Measurements from ENCODE around the gene AFAP1L1.

AFAP1L1 gene

GRCh38 chr5:149324641-149325040 lies 53.0 kb downstream of the AFAP1L1 start:
- no peaks in the 10 kb centered on the region for H3K36me3 ChIP-seq (replicated peaks in 1 of 2; ENCODE audit: control insufficient read depth in 2 of 2, insufficient read depth in 2 of 2, low read length in 2 of 2)
- peaks cover 0 to 7% of the 10 kb centered on the region in 2 donors for H3K4me1 ChIP-seq (ENCODE audit: control insufficient read depth in 2 of 2, insufficient read depth in 1 of 2, low read depth in 1 of 2, low read length in 2 of 2)
- H3K23ac ChIP-seq (ENCODE audit: low read depth, low read length, poor library complexity), result no peak overlapping the region
- no peak overlapping the region for H2BK120ac ChIP-seq (ENCODE audit: low read depth, low read length)
- H2AK5ac ChIP-seq (ENCODE audit: low read depth, low read length), result no peak overlapping the region
- no peak for DNase-seq (ENCODE audit: low spot score)
- no peak overlapping the region for H3K9ac ChIP-seq (ENCODE audit: low read depth, low read length, poor library complexity)
- no peaks in the 10 kb centered on the region for H3K79me1 ChIP-seq (ENCODE audit: low read depth, low read length)
- H3K27me3 ChIP-seq (ENCODE audit: control insufficient read depth in 3 of 3, insufficient read depth in 3 of 3, low read depth in 1 of 3, low read length in 3 of 3), result no peaks in the 10 kb centered on the region
- no peak overlapping the region for H3K14ac ChIP-seq (ENCODE audit: low read length)
- H2BK15ac ChIP-seq (ENCODE audit: low read length), result no peak overlapping the region
- H2BK12ac ChIP-seq (ENCODE audit: low read length), result no peak overlapping the region
- H3K4me3 ChIP-seq (ENCODE audit: low read length in 2 of 2), result no peak overlapping the region
- H3K18ac ChIP-seq (ENCODE audit: low read length), result no peak overlapping the region
- H2AFZ ChIP-seq (ENCODE audit: low read length), result no peak overlapping the region
- no peak overlapping the region for H2BK5ac ChIP-seq (ENCODE audit: low read length)
- no peak overlapping the region for H3K4me2 ChIP-seq (ENCODE audit: insufficient read depth, low read length, poor library complexity, severe bottlenecking)
- no peaks in the 10 kb centered on the region for H3K9me3 ChIP-seq (replicated peaks in 1 of 2; ENCODE audit: control insufficient read depth in 2 of 2, insufficient read depth in 1 of 2, low read depth in 1 of 2, low read length in 2 of 2)
- H3K27ac ChIP-seq (replicated peaks; ENCODE audit: low read length), result no peak overlapping the region
- no peak overlapping the region for H4K8ac ChIP-seq (ENCODE audit: low read depth, low read length)
- H4K91ac ChIP-seq (ENCODE audit: low read depth, low read length, poor library complexity), result no peak overlapping the region
- H3K4ac ChIP-seq (ENCODE audit: low read length), result no peak overlapping the region
- WGBS, 2 donors (ENCODE audit: extremely low coverage in 2 of 2, insufficient read length in 2 of 2, insufficient replicate concordance in 1 of 2), result no CpG with 5 or more reads among the region's 2 CpGs

- Histone ChIP-seq H4K91ac (ENCODE audit: low read depth, low read length, poor library complexity) (no peak overlapping the region), H2BK12ac (ENCODE audit: low read length) (no peak overlapping the region), H2BK5ac (ENCODE audit: low read length) (no peak overlapping the region), H3K4me2 (ENCODE audit: insufficient read depth, low read length, poor library complexity, severe bottlenecking) (no peak overlapping the region), H3K4ac (ENCODE audit: low read length) (no peak overlapping the region), H2AFZ (ENCODE audit: low read length) (no peak overlapping the region), H2BK15ac (ENCODE audit: low read length) (no peak overlapping the region), H3K23ac (ENCODE audit: low read depth, low read length, poor library complexity) (no peak overlapping the region), H3K79me1 (ENCODE audit: low read depth, low read length) (no peaks in the 10 kb centered on the region), H3K9me3 (replicated peaks in 1 of 2; ENCODE audit: control insufficient read depth in 2 of 2, insufficient read depth in 1 of 2, low read depth in 1 of 2, low read length in 2 of 2) (no peaks in the 10 kb centered on the region), H3K18ac (ENCODE audit: low read length) (no peak overlapping the region), H3K27me3 (ENCODE audit: control insufficient read depth in 3 of 3, insufficient read depth in 3 of 3, low read depth in 1 of 3, low read length in 3 of 3) (no peaks in the 10 kb centered on the region), H3K4me3 (ENCODE audit: low read length in 2 of 2) (no peak overlapping the region), H2BK120ac (ENCODE audit: low read depth, low read length) (no peak overlapping the region), H3K14ac (ENCODE audit: low read length) (no peak overlapping the region), H4K8ac (ENCODE audit: low read depth, low read length) (no peak overlapping the region), H3K4me1 (ENCODE audit: control insufficient read depth in 2 of 2, insufficient read depth in 1 of 2, low read depth in 1 of 2, low read length in 2 of 2) (peaks cover 0 to 7% of the 10 kb centered on the region in 2 donors), H3K9ac (ENCODE audit: low read depth, low read length, poor library complexity) (no peak overlapping the region), H3K27ac (replicated peaks; ENCODE audit: low read length) (no peak overlapping the region), H3K36me3 (replicated peaks in 1 of 2; ENCODE audit: control insufficient read depth in 2 of 2, insufficient read depth in 2 of 2, low read length in 2 of 2) (no peaks in the 10 kb centered on the region), H2AK5ac (ENCODE audit: low read depth, low read length) (peak overlapping the region; percentile 5)
- DNase-seq (ENCODE audit: low spot score), result no peak
Observed at GRCh38 chr5:149325166-149325735, 53.6 kb downstream of the AFAP1L1 start.

GRCh38 chr5:149325894-149326293 lies 54.2 kb downstream of the AFAP1L1 start:
- H4K8ac ChIP-seq (ENCODE audit: low read depth, low read length), result no peak overlapping the region
- H2AFZ ChIP-seq (ENCODE audit: low read length), result peak overlapping the region; percentile 39
- no peak overlapping the region for H3K4me2 ChIP-seq (ENCODE audit: insufficient read depth, low read length, poor library complexity, severe bottlenecking)
- H2BK120ac ChIP-seq (ENCODE audit: low read depth, low read length), result no peak overlapping the region
- H3K4ac ChIP-seq (ENCODE audit: low read length), result no peak overlapping the region
- no peak overlapping the region for H2BK12ac ChIP-seq (ENCODE audit: low read length)
- no peak overlapping the region for H3K18ac ChIP-seq (ENCODE audit: low read length)
- H3K27ac ChIP-seq (replicated peaks; ENCODE audit: low read length), result no peak overlapping the region
- H3K23ac ChIP-seq (ENCODE audit: low read depth, low read length, poor library complexity), result no peak overlapping the region
- no peak overlapping the region for H2BK15ac ChIP-seq (ENCODE audit: low read length)
- no peaks in the 10 kb centered on the region for H3K36me3 ChIP-seq (replicated peaks in 1 of 2; ENCODE audit: control insufficient read depth in 2 of 2, insufficient read depth in 2 of 2, low read length in 2 of 2)
- no CpG with 5 or more reads among the region's 5 CpGs for WGBS, 2 donors (ENCODE audit: extremely low coverage in 2 of 2, insufficient read length in 2 of 2, insufficient replicate concordance in 1 of 2)
- no peaks in the 10 kb centered on the region for H3K27me3 ChIP-seq (ENCODE audit: control insufficient read depth in 3 of 3, insufficient read depth in 3 of 3, low read depth in 1 of 3, low read length in 3 of 3)
- no peak overlapping the region for H2AK5ac ChIP-seq (ENCODE audit: low read depth, low read length)
- H3K79me1 ChIP-seq (ENCODE audit: low read depth, low read length), result no peaks in the 10 kb centered on the region
- DNase-seq (ENCODE audit: low spot score), result no peak
- H3K14ac ChIP-seq (ENCODE audit: low read length), result no peak overlapping the region
- peaks cover 0 to 3% of the 10 kb centered on the region in 2 donors for H3K4me1 ChIP-seq (ENCODE audit: control insufficient read depth in 2 of 2, insufficient read depth in 1 of 2, low read depth in 1 of 2, low read length in 2 of 2)
- H3K9me3 ChIP-seq (replicated peaks in 1 of 2; ENCODE audit: control insufficient read depth in 2 of 2, insufficient read depth in 1 of 2, low read depth in 1 of 2, low read length in 2 of 2), result no peaks in the 10 kb centered on the region
- H3K9ac ChIP-seq (ENCODE audit: low read depth, low read length, poor library complexity), result no peak overlapping the region
- H2BK5ac ChIP-seq (ENCODE audit: low read length), result no peak overlapping the region
- H4K91ac ChIP-seq (ENCODE audit: low read depth, low read length, poor library complexity), result no peak overlapping the region
- no peak overlapping the region for H3K4me3 ChIP-seq (ENCODE audit: low read length in 2 of 2)

GRCh38 chr5:149326611-149327010 lies 55.0 kb downstream of the AFAP1L1 start:
- H2AFZ ChIP-seq (ENCODE audit: low read length), result no peak overlapping the region
- no peaks in the 10 kb centered on the region for H3K9me3 ChIP-seq (replicated peaks in 1 of 2; ENCODE audit: control insufficient read depth in 2 of 2, insufficient read depth in 1 of 2, low read depth in 1 of 2, low read length in 2 of 2)
- H2BK5ac ChIP-seq (ENCODE audit: low read length), result no peak overlapping the region
- H3K36me3 ChIP-seq (replicated peaks in 1 of 2; ENCODE audit: control insufficient read depth in 2 of 2, insufficient read depth in 2 of 2, low read length in 2 of 2), result no peaks in the 10 kb centered on the region
- H3K79me1 ChIP-seq (ENCODE audit: low read depth, low read length), result no peaks in the 10 kb centered on the region
- H2BK12ac ChIP-seq (ENCODE audit: low read length), result no peak overlapping the region
- no peak overlapping the region for H3K4ac ChIP-seq (ENCODE audit: low read length)
- H4K91ac ChIP-seq (ENCODE audit: low read depth, low read length, poor library complexity), result no peak overlapping the region
- H4K8ac ChIP-seq (ENCODE audit: low read depth, low read length), result no peak overlapping the region
- H3K4me1 ChIP-seq (ENCODE audit: control insufficient read depth in 2 of 2, insufficient read depth in 1 of 2, low read depth in 1 of 2, low read length in 2 of 2), result no peaks in the 10 kb centered on the region
- no peak overlapping the region for H3K23ac ChIP-seq (ENCODE audit: low read depth, low read length, poor library complexity)
- H3K4me2 ChIP-seq (ENCODE audit: insufficient read depth, low read length, poor library complexity, severe bottlenecking), result no peak overlapping the region
- H3K4me3 ChIP-seq (ENCODE audit: low read length in 2 of 2), result no peak overlapping the region
- H3K18ac ChIP-seq (ENCODE audit: low read length), result no peak overlapping the region
- H2BK120ac ChIP-seq (ENCODE audit: low read depth, low read length), result no peak overlapping the region
- no peak overlapping the region for H3K9ac ChIP-seq (ENCODE audit: low read depth, low read length, poor library complexity)
- no peak for DNase-seq (ENCODE audit: low spot score)
- no peaks in the 10 kb centered on the region for H3K27me3 ChIP-seq (ENCODE audit: control insufficient read depth in 3 of 3, insufficient read depth in 3 of 3, low read depth in 1 of 3, low read length in 3 of 3)
- H3K27ac ChIP-seq (replicated peaks; ENCODE audit: low read length), result no peak overlapping the region
- no peak overlapping the region for H3K14ac ChIP-seq (ENCODE audit: low read length)
- no peak overlapping the region for H2AK5ac ChIP-seq (ENCODE audit: low read depth, low read length)
- H2BK15ac ChIP-seq (ENCODE audit: low read length), result no peak overlapping the region
- WGBS, 2 donors (ENCODE audit: extremely low coverage in 2 of 2, insufficient read length in 2 of 2, insufficient replicate concordance in 1 of 2), result no CpG with 5 or more reads among the region's 3 CpGs
